Measurements from ENCODE around the gene TMEM132A.

Gene TMEM132A, protein sequence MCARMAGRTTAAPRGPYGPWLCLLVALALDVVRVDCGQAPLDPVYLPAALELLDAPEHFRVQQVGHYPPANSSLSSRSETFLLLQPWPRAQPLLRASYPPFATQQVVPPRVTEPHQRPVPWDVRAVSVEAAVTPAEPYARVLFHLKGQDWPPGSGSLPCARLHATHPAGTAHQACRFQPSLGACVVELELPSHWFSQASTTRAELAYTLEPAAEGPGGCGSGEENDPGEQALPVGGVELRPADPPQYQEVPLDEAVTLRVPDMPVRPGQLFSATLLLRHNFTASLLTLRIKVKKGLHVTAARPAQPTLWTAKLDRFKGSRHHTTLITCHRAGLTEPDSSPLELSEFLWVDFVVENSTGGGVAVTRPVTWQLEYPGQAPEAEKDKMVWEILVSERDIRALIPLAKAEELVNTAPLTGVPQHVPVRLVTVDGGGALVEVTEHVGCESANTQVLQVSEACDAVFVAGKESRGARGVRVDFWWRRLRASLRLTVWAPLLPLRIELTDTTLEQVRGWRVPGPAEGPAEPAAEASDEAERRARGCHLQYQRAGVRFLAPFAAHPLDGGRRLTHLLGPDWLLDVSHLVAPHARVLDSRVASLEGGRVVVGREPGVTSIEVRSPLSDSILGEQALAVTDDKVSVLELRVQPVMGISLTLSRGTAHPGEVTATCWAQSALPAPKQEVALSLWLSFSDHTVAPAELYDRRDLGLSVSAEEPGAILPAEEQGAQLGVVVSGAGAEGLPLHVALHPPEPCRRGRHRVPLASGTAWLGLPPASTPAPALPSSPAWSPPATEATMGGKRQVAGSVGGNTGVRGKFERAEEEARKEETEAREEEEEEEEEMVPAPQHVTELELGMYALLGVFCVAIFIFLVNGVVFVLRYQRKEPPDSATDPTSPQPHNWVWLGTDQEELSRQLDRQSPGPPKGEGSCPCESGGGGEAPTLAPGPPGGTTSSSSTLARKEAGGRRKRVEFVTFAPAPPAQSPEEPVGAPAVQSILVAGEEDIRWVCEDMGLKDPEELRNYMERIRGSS

DNA sequence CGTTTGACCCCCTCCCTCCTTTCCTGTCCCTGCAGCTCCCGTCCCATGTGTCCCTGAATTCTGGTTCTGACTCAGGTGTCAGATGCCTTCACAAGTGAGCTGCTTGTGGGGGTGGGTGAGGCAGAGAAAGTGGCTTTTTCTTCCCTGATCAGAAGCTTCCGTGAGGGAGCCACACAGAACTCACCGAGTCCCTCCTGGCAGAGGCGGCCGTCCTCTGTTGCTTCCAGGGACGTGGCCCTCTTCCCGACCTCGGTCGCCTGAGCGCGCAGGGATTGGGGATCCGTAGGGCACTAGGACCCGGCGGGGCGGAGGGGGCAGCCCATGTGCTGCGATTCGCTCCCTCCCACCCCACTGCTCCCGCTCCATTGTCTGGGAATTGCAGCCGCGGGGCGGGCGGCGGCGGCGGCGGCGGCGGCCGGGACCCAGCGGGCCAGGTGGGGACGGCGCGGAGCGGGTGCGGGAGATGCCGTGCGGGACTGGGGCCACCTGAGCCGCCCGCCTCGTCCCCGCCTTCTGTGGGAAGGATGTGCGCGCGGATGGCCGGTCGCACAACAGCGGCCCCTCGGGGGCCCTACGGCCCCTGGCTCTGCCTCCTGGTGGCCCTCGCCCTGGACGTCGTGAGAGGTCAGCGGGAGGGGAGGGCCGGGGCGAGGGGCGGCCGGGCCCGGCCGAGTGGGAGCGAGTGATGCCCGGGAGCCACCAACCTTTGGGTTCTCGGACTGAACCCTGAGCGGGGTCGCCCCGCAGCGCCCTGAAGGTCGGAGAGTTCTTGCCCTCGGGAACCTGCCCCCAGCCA is at the start of gene TMEM132A:
TMEM132A (plus strand) TSS at position 351 of the 796 bp plus-strand sequence; CDS start at position 525, 174 bp downstream.
- peak in 12 of 14 donors; percentile 17 to 84 (median 54) for DNase-seq

DNA sequence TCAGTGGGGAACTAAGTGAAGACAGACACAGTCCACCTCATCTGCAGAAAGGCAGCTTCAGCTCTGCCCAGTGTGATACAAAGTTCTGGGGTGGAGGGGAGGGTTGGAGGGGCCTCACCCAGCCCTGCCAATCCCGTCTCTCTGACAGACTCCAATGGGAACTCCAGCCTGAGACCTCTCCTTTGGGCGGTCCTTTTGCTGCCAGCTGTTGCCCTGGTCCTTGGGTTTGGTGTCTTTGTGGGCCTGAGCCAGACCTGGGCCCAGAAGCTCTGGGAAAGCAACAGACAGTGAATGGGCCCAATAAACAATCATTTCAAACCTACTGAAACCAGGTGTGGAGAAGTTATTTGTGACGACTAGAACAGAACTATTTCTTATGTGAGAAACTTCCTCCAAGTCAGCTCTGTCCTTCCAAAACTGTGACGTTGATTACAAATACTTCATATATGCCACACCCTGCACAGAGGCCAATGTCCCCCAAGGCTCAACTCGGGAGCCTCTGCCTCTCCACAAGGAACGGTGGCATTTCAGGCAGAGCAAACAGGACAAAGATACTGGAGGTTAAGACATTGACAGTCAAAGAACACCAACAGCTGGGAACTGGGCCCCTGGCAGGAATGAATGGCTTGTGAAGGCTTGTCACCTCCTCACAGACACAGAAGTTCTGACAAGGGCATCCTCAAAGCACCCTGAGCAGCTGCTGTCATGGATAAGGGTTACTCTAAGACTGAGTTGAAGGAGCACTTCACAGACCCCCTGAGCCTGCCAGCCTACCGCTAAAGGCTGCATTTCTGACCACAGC is 48.7 kb upstream of the TMEM132A start:
- no peak for DNase-seq

DNA sequence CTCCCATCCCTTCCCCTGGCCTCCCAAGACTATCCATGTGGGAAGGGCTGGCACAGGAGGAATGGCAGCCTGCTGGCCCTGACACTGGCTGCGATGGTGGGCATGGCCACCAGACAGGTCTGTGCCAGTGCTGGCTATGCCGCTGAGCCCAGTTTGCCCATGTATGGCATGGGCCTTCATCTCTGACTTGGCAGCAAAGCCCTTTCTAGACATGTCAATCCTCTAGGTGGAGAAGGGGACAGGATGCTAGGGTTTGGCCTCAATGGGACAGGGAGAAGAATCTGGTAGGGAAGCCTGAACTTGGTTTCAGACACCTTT is 48.1 kb upstream of the TMEM132A start:
- no peak for DNase-seq

DNA sequence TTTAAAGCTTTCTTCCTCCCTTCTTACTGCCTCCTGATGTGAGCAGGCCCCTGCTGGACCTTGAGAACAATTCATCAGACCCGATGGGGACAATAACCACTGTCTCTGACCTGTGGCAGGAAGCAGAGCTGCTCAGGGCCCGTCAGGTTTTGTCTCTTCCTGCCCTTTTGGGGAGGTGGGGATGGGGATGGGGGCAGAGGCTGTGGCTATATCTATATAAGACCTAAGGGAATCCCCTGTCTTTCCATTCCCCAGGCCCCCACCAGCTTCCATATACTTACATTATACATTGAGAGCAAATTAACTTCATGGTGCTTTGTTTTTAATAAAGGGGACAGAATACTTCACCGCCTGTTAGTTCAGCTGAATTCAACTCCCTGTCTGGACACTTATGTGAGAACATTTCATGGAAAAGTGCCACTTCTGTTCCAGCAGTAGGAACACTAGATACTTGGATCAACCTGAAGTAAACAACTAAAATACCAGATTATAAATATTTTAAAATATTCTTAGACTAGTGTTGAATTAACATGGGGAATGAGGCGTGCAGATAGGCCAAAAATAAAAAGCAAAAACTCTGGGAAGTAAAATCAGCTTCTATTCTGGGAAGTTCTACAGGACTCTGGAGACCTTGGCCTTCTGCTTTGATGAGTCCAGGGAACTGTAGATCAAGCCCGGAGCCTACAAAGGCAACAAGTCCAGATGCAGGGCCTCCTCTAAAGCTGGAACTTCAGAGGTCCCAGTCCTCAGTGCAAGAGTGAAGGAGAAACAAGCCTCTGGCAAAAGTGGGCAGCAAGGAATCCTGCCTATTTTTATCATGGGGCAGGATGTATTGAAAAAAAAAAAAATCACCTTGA is 45.8 kb upstream of the TMEM132A start:
- DNase-seq, result no peak

DNA sequence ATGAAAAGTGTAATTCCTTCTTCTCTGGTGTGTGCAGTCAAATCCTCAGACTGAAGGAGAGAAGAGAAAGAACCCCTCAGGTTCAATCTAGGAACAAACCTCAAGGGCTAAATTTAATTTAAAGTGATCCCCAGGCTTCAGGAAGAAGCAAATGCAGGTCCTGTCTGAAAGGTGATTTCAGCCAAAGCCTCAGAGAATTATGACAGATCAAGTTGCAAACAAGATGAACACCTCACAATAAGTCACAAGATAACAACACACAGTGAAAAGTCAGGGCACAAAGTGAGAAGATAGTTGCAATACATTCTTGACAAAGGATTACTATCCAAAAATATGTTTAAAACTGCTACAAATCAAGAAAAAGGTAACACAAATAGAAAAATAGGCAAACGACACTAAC is 45.2 kb upstream of the TMEM132A start:
- DNase-seq, result no peak

DNA sequence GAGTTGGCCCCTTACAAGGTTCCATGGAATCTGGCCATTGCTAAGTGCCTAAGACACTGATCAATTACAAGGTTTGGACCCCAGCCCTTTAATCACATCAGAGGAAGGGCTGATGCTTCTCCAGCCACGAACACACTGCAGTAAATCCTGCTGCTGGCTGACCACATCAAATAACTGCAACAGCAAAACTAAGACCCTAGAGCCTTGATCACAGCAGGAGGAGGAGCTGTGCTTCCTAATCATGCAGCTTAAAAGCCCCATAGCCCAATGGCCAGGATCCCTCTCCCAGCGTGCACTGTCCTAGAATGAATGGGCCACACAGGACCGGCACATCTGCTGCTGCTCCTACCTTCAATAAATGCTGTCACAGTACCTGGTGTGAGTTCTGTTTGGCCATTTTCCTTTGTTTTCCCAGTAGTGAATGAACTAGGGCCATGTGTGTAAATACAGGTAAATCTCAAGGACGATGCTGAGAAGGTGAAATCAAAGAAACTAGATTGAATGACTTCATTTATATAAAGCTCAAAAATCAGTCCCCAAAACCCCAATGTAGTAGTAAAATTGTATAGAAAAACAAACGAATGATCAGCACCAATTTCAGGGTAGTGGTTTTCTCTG is 44.2 kb upstream of the TMEM132A start:
- DNase-seq, result no peak

DNA sequence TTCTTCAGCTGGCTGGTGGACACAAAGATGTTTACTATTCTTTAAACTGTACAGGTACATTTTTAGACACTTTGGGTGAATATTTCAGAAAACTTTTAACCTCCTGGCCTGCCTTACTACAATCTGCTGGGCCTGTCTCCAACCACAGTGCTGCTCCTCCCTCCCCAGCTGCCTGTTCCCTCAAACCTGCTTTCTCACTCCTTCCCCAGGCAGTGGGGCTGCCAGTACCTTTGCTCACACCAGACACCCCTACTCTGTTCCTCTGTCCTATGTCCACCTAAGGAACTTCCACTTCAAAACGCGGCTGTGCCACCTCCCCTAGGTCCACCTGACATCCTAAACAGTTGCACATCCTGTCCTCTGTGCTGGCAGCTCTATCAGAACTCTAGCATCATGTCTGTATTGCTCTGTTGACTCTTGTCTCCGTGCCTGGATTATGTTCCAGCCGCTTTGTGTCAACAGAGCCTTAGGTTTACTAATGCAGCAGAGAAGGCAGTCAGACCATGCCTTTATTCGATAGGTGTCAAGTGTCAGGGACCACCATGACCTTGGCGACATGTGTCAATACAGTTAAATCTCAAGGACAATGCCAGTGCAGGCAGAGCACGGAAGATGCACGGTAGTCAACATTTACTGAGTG is 43.5 kb upstream of the TMEM132A start:
- DNase-seq, result no peak

DNA sequence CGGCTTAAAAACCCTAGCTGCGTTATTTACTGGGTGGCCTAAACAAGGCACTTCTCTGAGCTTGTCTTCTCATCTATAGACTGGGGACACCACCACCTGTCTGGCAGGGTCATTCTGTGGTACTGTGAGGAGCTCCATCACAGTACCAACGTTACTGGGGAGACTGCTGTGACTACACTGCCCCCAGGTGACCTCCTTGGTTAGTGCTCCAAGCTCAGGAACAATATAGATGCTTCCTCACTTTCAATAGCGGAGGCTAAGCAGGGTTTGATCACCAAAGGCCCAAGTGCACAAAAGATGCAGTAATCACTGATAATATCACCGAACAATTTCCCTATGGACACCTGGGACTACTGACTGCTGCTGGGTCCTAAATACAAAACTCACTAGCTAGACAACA is 36.7 kb upstream of the TMEM132A start:
- peak in 3 of 14 donors; percentile 7 to 34 (median 16) for DNase-seq

DNA sequence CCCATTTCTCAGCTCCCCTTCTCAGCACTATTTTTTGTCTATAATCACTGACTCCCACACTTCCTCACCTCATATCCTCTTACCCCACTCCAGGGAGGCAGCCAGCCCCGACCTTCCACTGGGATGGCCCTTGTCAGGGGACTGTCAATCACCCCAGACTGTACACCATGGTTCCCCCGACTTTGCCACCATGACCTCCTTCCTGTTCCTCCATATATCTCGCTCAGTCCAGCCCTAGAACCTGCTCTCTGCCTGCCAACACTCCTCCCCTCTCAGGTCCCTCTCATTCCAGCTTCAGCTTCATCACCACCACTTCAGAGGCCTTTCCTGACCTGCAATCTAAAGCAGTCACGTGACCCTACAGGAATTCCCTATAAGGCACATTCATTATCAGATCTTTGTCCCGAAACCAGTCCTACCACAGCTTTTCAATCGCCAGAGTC is 34.4 kb upstream of the TMEM132A start:
- no peak for DNase-seq

DNA sequence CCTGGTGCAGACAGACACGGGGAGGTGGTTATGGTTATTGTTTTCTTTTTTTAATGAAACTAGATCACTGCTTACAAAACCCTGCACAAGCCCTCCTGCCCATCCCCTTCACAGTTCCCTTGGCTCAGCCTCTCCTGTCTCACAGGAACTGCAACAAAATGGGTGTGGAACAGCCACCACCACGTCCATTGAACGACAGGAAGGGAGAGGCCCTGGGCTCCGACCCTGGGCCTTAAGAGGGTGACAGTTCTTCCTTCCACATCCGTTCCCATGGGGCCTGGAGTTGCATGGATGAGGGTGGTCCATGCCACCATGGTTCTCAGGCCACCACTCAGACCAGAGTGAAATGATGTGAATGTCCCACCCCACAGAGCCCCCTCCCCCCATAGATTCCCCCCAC is 33.6 kb upstream of the TMEM132A start:
- no peak for DNase-seq

DNA sequence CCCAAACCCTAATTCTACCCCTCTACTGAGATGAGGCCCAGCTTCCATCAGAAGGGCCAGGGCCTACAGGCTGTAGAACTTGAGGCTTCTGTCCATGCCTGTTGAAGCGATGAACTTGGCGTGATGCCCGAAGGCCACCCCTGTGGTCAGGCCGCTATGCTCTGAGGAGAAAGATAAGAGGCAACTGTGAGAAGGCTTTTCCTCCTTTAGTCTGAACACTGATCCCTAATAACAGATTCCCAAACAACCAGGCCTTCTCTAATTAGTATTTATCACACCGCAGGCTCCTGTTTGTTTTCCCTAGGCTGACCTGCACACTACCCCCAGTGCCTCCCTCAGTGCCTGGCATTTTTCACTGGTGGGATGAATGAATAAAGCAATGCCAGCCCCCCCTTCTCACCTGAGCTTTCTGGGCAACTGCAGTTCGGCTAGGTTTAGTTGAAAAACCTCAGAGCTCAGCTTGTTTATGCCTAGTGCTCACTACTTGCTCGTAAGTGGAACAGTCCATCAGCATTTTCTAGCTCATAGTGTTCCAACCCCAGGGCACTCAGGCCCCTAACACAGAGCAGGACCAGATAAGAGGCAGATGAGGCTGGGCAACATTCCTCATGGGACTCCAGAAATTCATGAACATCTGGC is 33.0 kb upstream of the TMEM132A start:
- no peak for DNase-seq

DNA sequence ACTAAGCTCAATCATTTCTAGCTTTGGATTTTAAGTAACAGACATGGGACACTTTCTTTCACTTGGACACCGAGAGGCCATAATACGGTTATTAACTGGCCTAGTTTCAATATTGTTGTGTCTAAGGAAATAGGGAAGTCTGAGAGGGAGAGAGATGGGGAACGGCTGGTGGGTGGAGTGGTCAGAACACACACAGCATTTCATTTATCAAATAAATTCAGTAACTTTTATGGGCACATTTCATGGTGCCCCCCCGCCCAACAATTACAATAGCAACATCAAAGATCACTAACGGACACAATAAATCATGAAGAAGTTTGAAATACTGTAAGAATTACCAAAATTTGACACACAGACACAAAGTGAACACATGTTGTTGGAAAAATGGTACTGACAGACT is 28.6 kb upstream of the TMEM132A start:
- no peak for DNase-seq

DNA sequence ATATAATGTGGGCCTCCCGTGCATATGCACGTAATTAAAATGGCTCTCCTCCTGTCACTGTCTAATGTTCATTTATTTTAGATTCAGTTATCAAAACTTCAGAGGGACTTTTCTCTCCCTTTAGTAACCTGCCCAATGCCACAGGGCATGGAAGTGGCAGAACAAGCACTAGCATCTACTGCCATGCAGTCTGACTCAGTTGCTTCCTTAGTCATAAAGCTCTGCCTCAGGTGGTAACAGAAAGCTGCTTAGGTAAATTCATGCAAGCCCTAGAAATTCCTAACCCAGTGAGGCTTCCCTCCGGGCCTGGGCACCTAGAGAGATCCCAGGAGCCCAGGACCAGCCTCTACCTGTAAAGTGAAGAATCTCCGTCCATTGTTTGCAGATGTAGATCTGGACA is 26.8 kb upstream of the TMEM132A start:
- DNase-seq, result no peak

DNA sequence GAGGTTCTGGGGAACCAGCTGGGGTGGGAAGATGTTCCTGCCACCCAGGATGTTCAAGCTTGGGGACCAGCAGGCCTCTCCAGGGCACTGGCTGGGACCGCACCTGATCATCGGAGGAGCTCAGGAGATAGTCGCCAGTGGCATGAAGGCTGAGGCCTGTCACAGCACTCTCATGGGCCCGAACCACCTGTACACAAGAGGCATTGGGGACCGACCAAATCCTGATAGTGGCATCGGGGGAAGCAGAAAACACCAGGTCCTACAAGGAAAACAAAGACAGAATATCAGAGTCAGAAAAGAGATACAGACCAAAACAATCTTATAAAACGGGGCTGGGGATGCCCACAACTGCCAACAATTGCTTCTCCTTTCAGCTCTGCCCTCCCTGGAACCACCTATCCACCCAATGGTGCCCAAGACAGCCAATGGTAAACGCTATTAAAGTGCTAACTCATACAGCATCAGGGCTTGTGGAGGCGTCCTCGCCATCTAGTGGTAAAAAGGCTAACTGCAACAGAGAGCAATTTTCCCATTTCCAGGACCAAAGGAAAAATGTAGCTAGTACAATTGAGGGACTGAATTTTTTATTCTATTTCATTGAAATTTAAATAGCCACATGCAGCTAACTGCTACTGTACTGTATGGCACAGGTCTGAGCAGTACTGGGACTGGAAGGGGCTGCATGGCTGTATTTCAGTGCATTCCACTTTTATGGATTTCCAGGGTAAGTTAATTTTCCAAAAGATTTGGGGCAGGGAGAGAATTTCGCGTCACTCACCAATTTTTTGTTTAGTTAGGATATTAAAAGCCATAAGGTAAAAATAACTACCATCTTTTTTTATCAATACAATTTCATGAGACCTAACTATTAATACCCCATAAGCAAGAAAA is 25.0 kb upstream of the TMEM132A start:
- peak in 1 of 14 donors; percentile 13 for DNase-seq

DNA sequence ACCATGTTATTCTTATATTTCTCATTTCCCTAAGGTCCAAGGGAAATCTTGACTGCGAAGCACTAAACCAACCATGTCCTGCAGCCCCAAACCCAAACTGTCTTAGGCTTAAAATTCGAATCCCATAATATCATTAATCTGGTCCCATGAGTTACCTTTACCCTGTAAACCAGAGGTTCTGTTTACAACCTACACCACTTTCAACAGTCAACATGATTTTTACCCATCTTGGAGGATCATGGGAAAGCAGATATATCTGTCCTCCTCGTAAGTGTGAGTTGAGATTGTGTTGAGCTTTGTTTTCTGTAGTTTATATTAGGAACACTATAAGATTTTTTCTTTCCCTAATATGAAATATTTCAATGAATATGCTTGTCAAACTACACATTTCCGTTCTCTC is 24.3 kb upstream of the TMEM132A start:
- no peak for DNase-seq

DNA sequence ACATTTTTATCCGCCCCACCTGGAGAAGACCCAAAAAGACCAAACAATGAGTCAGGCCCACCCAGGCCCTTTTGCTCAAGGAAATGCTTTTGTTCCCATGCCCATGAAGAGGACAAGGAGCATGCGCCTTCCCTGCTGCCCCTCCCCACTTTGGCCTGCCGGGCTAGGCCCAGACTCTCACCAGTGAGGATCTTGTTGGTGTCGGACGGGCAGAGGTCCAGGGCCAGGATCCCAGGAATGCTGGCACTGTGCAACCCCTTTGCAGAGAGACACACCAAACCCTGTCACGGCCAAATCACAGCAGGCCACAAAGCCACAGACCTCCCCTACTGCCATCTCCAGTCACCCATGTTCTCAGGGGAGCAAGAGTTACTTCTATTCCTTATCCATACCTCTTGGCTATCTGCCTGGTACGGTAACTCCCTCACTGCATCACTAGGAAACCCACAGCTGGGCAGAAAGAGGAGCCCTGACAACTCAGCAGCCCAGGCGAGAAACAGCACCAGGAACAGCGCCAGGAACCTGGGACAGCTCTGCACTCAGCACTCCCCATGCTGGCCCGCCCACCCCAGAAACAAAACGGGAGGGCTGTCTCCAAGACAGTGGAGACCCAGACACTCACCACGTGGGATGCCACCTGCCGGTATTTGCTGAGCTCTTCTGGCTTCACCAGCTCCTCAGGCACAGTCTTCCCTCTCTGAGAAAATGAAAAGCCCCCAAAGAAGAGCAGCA is 23.4 kb upstream of the TMEM132A start:
- DNase-seq, result peak in 6 of 14 donors; percentile 25 to 66 (median 54)

DNA sequence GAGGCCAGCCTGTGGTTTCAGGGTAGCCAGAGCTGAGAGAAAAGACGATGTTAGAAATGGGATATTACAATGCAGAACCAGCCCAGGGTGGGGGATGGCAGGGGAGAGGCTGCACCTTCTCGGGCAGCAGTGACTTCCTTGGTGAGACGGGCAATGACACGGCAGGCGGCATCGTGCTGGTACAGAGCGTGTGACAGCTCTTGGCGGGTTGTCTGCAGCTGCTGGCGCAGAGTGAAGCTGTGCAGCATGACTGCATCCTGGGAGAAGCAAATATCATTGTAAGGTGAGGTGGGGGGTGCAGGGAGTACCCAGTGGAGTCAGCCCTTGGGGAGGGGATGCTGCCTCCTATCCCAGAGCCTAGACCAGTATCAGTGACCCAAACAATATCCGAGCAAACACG is 21.6 kb upstream of the TMEM132A start:
- DNase-seq, result no peak
